ENCODE measurements around the gene EXD3. TPM values are rescaled to one million over a fixed set of nuclear protein-coding genes. Genes with fewer than 3 reads are reported as not detected.

Gene EXD3
- total and polyA plus RNA-seq, 5 donors: 7.9 to 14.6 (median 12.6) TPM

GRCh38 chr9:137302449-137303150 is 120.4 kb downstream of the EXD3 start:
- no peaks in the 10 kb centered on the region for H3K4me1 ChIP-seq (ENCODE audit: control insufficient read depth, insufficient read depth, low read length)
- H3K27me3 ChIP-seq (ENCODE audit: control insufficient read depth, insufficient read depth): no peaks in the 10 kb centered on the region
- H3K27ac ChIP-seq (ENCODE audit: low read length): no peak overlapping the region
- ATAC-seq (peak; percentile 2), DNase-seq (no peak)
- WGBS: 6% methylated on average over 78 of the region's 78 CpGs
- no peaks in the 10 kb centered on the region for H3K9me3 ChIP-seq (ENCODE audit: control insufficient read depth, low read length)
- H3K4me3 ChIP-seq (ENCODE audit: low read length): peak overlapping the region; percentile 76
- intact Hi-C loops (cut with DNase I): loop anchor here in 2 of 4 donors (5.0 to 10.0 kb wide), 2 partner anchors 102 to 105 kb away; no protein-coding TSS in a partner anchor

- WGBS: under 1% methylated on average over 60 of the region's 60 CpGs
Observed at GRCh38 chr9:137302118-137302448, 120.9 kb downstream of the EXD3 start, which contains the start of gene NRARP. NRARP (minus strand) TSS chr9:137302271; CDS start chr9:137301928, 343 bp downstream.

GRCh38 chr9:137301081-137301947 is 121.6 kb downstream of the EXD3 start:
- no peaks in the 10 kb centered on the region for H3K27me3 ChIP-seq (ENCODE audit: control insufficient read depth, insufficient read depth)
- H3K4me3 ChIP-seq (ENCODE audit: low read length): peak overlapping the region; percentile 76
- H3K9me3 ChIP-seq (ENCODE audit: control insufficient read depth, low read length): no peaks in the 10 kb centered on the region
- no peaks in the 10 kb centered on the region for H3K4me1 ChIP-seq (ENCODE audit: control insufficient read depth, insufficient read depth, low read length)
- under 1% methylated on average over 115 of the region's 115 CpGs for WGBS
- ATAC-seq (no peak), DNase-seq (peak in 2 of 3 donors; percentile 75 to 81)
- H3K27ac ChIP-seq (ENCODE audit: low read length): peak overlapping the region; percentile 60
- intact Hi-C loops (cut with DNase I): loop anchor here in 3 of 4 donors (2.0 to 10.0 kb wide), 3 partner anchors 103 to 106 kb away; no protein-coding TSS in a partner anchor

More at GRCh38 chr9:137302118-137302448, 120.9 kb downstream of the EXD3 start, which contains the start of gene NRARP:
- ATAC-seq (peak; percentile 44 to 64), DNase-seq (peak; percentile 91 to 97 (median 96))
- Histone ChIP-seq H3K9me3 (ENCODE audit: control insufficient read depth, low read length) (no peaks in the 10 kb centered on the region), H3K27ac (ENCODE audit: low read length) (peak within 1 kb of the TSS; percentile 60), H3K27me3 (ENCODE audit: control insufficient read depth, insufficient read depth) (no peaks in the 10 kb centered on the region), H3K4me3 (ENCODE audit: low read length) (peak within 1 kb of the TSS; percentile 76), H3K4me1 (ENCODE audit: control insufficient read depth, insufficient read depth, low read length) (no peaks in the 10 kb centered on the region)
- intact Hi-C loops (cut with DNase I): loop anchor here in 2 of 4 donors (5.0 to 10.0 kb wide), 2 partner anchors 103 to 105 kb away; no protein-coding TSS in a partner anchor

DNA sequence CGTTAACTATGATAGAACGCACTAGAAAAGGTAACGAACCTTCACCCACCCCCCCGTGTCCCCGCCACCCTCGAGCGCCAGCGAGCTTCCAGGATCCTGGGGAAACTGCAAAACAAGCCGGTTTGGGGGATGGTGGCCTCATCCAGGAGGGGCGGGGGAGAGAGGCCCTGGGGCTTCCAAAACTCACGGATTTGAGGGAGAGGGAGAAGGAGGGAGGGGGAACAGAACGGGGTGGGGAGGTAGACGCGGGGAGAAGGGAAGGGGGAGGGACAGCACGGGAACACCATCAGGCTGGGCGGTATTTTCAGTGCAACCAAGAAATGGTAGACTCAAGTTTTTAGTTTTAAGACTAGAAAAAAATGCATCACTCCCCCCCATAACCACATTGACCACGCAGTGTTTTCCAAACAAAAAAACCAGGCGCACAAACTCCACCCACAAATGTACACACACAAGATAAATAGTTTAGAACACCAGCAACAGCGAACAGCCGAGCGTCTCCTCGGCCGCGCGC is 122.3 kb downstream of the EXD3 start:
- Histone ChIP-seq H3K9me3 (ENCODE audit: control insufficient read depth, low read length) (no peaks in the 10 kb centered on the region), H3K27me3 (ENCODE audit: control insufficient read depth, insufficient read depth) (no peaks in the 10 kb centered on the region), H3K4me3 (ENCODE audit: low read length) (peak overlapping the region; percentile 76), H3K27ac (ENCODE audit: low read length) (peak overlapping the region; percentile 60), H3K4me1 (ENCODE audit: control insufficient read depth, insufficient read depth, low read length) (no peaks in the 10 kb centered on the region)
- intact Hi-C loops (cut with DNase I): loop anchor here in 3 of 4 donors (2.0 to 10.0 kb wide), 3 partner anchors 104 to 107 kb away; no protein-coding TSS in a partner anchor
- ATAC-seq: no peak
- peak in 2 of 3 donors; percentile 31 to 57 for DNase-seq
- whole genome bisulfite sequencing: 3% methylated on average over 25 of the region's 25 CpGs

DNA sequence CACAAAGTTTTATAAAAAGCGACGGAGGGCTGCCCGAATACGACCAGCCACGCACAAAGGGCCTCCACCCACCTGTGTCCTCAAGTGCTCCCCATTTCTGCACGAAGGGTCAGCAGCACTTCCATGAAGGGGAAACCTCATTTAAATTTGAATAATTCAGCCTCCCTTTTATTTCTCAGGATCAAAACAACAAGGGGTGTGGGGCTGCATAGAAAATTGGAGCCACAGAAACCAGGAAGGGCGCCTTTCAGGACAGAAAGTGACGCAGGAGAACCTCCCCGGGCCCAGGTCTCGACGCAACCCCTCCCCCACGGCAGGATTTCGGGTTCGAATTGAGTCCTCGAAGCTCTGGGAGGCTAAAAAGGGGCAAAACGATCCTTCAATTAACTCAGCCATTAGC is 123.0 kb downstream of the EXD3 start:
- no peak overlapping the region for H3K27ac ChIP-seq (ENCODE audit: low read length)
- no peaks in the 10 kb centered on the region for H3K4me1 ChIP-seq (ENCODE audit: control insufficient read depth, insufficient read depth, low read length)
- peak; percentile 52 to 78 (median 76) for DNase-seq
- peak in 1 of 2 donors; percentile 1 for ATAC-seq
- H3K9me3 ChIP-seq (ENCODE audit: control insufficient read depth, low read length): no peaks in the 10 kb centered on the region
- peak overlapping the region; percentile 76 for H3K4me3 ChIP-seq (ENCODE audit: low read length)
- H3K27me3 ChIP-seq (ENCODE audit: control insufficient read depth, insufficient read depth): no peaks in the 10 kb centered on the region
- intact Hi-C loops (cut with DNase I): loop anchor here (2.0 to 10.0 kb wide), 4 partner anchors 105 to 225 kb away; no protein-coding TSS in a partner anchor
- WGBS: 35% methylated on average over 16 of the region's 16 CpGs

DNA sequence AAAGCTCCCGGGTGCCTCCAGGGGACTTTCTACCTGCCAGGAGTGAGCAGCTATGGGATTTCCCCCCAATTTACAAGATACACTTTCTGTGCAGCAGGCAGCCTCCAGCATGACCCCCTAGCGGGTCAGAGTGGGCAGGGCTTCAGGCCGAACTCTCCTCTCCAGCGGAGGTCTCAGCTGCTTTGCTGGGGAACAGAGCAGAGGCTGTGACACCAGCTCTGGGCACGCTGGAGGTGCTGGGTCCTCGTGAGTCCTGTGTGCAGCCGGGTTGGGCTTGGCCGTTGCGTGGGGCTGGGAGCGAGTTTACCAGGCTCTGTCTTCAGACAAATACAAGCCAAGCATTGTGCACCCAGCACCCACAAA is 123.8 kb downstream of the EXD3 start:
- no peaks in the 10 kb centered on the region for H3K4me1 ChIP-seq (ENCODE audit: control insufficient read depth, insufficient read depth, low read length)
- no peaks in the 10 kb centered on the region for H3K9me3 ChIP-seq (ENCODE audit: control insufficient read depth, low read length)
- no peak for ATAC-seq
- H3K27me3 ChIP-seq (ENCODE audit: control insufficient read depth, insufficient read depth): no peaks in the 10 kb centered on the region
- intact Hi-C loops (cut with DNase I): loop anchor here in 3 of 4 donors (5.0 to 10.0 kb wide), 2 partner anchors 108 to 226 kb away; no protein-coding TSS in a partner anchor
- DNase-seq: peak; percentile 12 to 60 (median 41)
- H3K4me3 ChIP-seq (ENCODE audit: low read length): peak overlapping the region; percentile 76
- peak overlapping the region; percentile 53 for H3K27ac ChIP-seq (ENCODE audit: low read length)
- WGBS: 59% methylated on average over 10 of the region's 10 CpGs

DNA sequence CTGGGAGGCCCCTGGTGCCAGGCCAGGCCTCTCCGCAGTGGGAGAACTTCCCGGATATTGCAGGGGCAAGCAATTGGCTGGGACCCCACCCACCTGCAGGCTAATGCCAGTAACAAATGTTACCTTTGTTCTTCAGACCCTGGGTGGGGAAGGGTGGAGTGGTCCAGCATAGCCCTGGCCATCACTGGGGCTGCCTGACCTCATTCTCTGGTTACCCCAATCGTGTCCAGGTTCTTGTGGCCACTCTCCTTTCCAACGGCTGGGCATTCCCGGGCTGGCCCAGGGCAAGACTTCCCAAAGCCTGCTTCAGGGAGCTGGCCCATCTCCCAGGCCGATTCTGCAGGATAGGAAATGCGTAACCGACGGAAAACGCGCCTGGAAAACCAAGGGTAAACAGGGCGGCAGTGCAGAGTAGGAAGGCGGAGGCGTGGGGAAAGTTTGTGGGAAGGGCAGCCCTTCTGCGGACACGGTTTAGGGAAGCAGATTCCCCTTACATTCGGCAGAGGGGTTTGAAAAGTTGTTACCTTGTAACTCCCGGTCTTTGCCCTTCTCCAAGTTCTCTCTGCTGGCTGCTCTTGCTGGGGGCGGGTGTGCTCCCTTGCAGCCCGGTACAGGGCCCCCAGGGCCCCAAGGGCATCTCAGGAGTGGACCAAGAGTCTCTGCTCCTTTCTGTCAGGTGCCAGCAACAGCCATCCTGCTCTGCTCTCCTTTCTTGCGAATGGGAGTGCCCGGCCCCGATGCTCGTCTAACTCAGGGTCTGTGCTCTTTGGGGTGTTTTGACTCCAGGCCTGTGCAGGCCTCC is 124.4 kb downstream of the EXD3 start:
- intact Hi-C loops (cut with DNase I): loop anchor here in 3 of 4 donors (5.0 to 10.0 kb wide), 2 partner anchors 109 to 226 kb away; no protein-coding TSS in a partner anchor
- H3K27ac ChIP-seq (ENCODE audit: low read length): peak overlapping the region; percentile 70
- no peaks in the 10 kb centered on the region for H3K27me3 ChIP-seq (ENCODE audit: control insufficient read depth, insufficient read depth)
- ATAC-seq: peak; percentile 1 to 42
- WGBS: 62% methylated on average over 24 of the region's 24 CpGs
- H3K4me3 ChIP-seq (ENCODE audit: low read length): peak overlapping the region; percentile 76
- no peaks in the 10 kb centered on the region for H3K4me1 ChIP-seq (ENCODE audit: control insufficient read depth, insufficient read depth, low read length)
- DNase-seq: peak; percentile 65 to 85 (median 81)
- H3K9me3 ChIP-seq (ENCODE audit: control insufficient read depth, low read length): no peaks in the 10 kb centered on the region

- Histone ChIP-seq H3K9me3 (ENCODE audit: control insufficient read depth, low read length) (no peaks in the 10 kb centered on the region), H3K27ac (ENCODE audit: low read length) (peak overlapping the region; percentile 70), H3K4me3 (ENCODE audit: low read length) (no peak overlapping the region), H3K27me3 (ENCODE audit: control insufficient read depth, insufficient read depth) (no peaks in the 10 kb centered on the region), H3K4me1 (ENCODE audit: control insufficient read depth, insufficient read depth, low read length) (no peaks in the 10 kb centered on the region)
- intact Hi-C loops (cut with DNase I): loop anchor here in 3 of 4 donors (5.0 to 10.0 kb wide), 2 partner anchors 109 to 227 kb away; no protein-coding TSS in a partner anchor
- WGBS: 62% methylated on average over 7 of the region's 7 CpGs
- ATAC-seq (no peak), DNase-seq (peak; percentile 19 to 52 (median 45))
Observed at GRCh38 chr9:137297966-137298365, 125.0 kb downstream of the EXD3 start.

DNA sequence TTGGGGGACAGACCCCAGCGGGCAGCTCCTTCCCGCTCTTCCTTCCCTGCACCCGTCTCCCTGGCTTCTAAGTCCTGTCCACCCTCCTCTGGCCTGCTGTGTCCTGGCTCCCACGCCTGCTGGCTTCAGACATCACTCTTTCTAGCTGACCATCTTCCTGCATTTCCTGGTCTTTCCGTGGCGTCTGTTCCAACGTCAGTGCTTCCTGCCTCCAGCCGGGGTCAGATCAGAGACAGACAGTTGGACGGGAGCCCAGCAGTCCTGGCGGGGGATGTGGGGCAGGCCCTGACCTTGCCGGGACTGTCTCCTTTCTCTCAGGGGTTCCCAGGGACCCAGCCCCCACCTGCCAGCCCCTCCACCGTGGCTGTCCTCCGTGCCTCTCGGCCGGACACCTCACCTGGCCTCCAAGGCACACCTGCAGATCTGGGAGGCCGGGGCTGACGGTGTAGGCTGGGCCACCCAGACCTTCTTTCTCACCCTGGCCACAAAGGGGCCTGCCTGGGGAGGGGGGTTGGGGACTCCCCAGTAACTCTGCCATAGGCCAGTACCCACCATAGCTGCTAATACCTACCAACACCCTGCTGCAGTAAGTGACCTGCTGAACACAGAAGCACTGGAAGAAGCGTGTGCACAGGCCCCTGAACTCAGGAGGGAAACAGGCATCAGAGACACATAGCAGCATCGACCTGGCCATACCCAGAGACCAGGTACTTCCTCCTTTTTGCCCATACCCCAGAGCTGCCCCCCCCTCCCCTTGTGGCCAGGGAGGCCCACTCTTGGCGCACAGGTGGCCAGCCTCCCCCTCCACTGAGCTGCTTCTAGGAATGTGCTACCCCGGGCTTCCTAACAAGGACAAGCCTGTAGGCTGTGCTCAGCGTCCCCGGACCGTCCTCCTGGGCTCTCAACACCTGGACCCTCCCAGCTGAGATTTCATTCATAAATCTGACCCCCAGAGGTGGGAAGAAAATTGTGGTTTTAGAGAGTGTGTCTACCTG is 126.0 kb downstream of the EXD3 start:
- peak; percentile 29 to 54 for ATAC-seq
- H3K4me1 ChIP-seq (ENCODE audit: control insufficient read depth, insufficient read depth, low read length): no peaks in the 10 kb centered on the region
- intact Hi-C loops (cut with DNase I): loop anchor here in 3 of 4 donors (5.0 to 10.0 kb wide), 2 partner anchors 110 to 228 kb away; no protein-coding TSS in a partner anchor
- H3K4me3 ChIP-seq (ENCODE audit: low read length): peak overlapping the region; percentile 74
- no peaks in the 10 kb centered on the region for H3K9me3 ChIP-seq (ENCODE audit: control insufficient read depth, low read length)
- WGBS: 44% methylated on average over 24 of the region's 24 CpGs
- peak overlapping the region; percentile 28 for H3K27ac ChIP-seq (ENCODE audit: low read length)
- peak; percentile 79 to 91 (median 88) for DNase-seq
- H3K27me3 ChIP-seq (ENCODE audit: control insufficient read depth, insufficient read depth): no peaks in the 10 kb centered on the region

Data from right cardiac atrium (tissue), 5 donors.